HepG2 (cell line): Measurements from ENCODE around the gene BCAT1. TPM values are rescaled to one million over a fixed set of nuclear protein-coding genes. Genes with fewer than 3 reads are reported as not detected.

Experiments
- FIP1L1 ChIP-seq: fragments of 200-400 bp; formaldehyde crosslinking; IDR thresholded peaks from 2 replicates; pipeline ENCODE4 v1.6.1; 2018; ENCODE audit warnings: low read depth, mild to moderate bottlenecking, low read length, moderate library complexity, borderline replicate concordance; ENCODE audit not compliant: insufficient read depth
- HMGXB4 ChIP-seq, 2 experiments: sonication (generic) in 1 of 2; formaldehyde crosslinking in 1 of 2; IDR thresholded peaks; 2 replicates each; pipeline versions ENCODE4 v1.4.0 to v1.6.1; 2018 to 2020; ENCODE audit warnings: missing genetic modification reagents in 2 of 2, borderline replicate concordance in 1 of 2, low read depth in 1 of 2, mild to moderate bottlenecking in 1 of 2, missing biosample characterization in 1 of 2
- NONO ChIP-seq, 2 experiments: fragments of 450-650 bp in 1 of 2; sonication (generic) in 1 of 2; formaldehyde crosslinking in 1 of 2; IDR thresholded peaks in 1 of 2; conservative IDR thresholded peaks in 1 of 2; 2 replicates each; pipeline versions ENCODE4 v1.6.1 to v1.8.0; 2017 to 2022; ENCODE audit warnings: mild to moderate bottlenecking in 1 of 2, missing genetic modification reagents in 1 of 2, moderate library complexity in 1 of 2
- PAXIP1 ChIP-seq: sonication (generic); formaldehyde crosslinking; conservative IDR thresholded peaks from 2 replicates; pipeline ENCODE4 v1.4.0; 2020; ENCODE audit warnings: mild to moderate bottlenecking, missing genetic modification reagents, moderate library complexity
- POGK ChIP-seq: sonication (generic); formaldehyde crosslinking; conservative IDR thresholded peaks from 2 replicates; pipeline ENCODE4 v1.8.0; 2022; ENCODE audit warnings: mild to moderate bottlenecking, moderate library complexity, missing genetic modification reagents
- TBL1XR1 ChIP-seq: fragments of 150-350 bp; IDR thresholded peaks from 2 replicates; pipeline ENCODE4 v1.6.1; 2014; ENCODE audit warnings: borderline replicate concordance, low read length; ENCODE audit not compliant: partially characterized antibody
- THAP8 ChIP-seq: sonication (generic); formaldehyde crosslinking; IDR thresholded peaks from 2 replicates; pipeline ENCODE4 v1.5.1; 2020; ENCODE audit warnings: missing genetic modification reagents, mild to moderate bottlenecking, borderline replicate concordance
- U2AF1 ChIP-seq: fragments of 200-400 bp; formaldehyde crosslinking; optimal IDR thresholded peaks from 2 replicates; pipeline ENCODE3; 2017; ENCODE audit warnings: mild to moderate bottlenecking, low read depth, low read length
- ZNF720 ChIP-seq: sonication (generic); formaldehyde crosslinking; IDR thresholded peaks from 2 replicates; pipeline ENCODE4 v1.4.0; 2020; ENCODE audit warnings: missing genetic modification reagents
- polyA plus RNA-seq, 8 experiments: library from polyadenylated mRNA; depleted of rRNA in 3 of 8; stranded (reverse) in 7 of 8; unstranded in 1 of 8; fragments of >200 nt; fragmentation: Illumina TruSeq in 4 of 8; extraction: Trizol in 4 of 8; gene quantifications; 2 replicates each; pipeline versions ENCODE4 v1.2.1 to v1.2.3, GENCODE V29; 2011 to 2016; ENCODE audit warnings: low read depth in 4 of 8, missing spikeins in 1 of 8, mixed read lengths in 1 of 8; ENCODE audit not compliant: insufficient read depth in 1 of 8
- total RNA-seq, 5 experiments: library from RNA; depleted of rRNA; stranded (reverse); fragments of >200 nt; fragmentation: Illumina TruSeq; extraction: Trizol; gene quantifications; 2 replicates each; pipeline ENCODE4 v1.2.3, GENCODE V29; 2016; ENCODE audit warnings: low read depth in 1 of 5
- TF ChIP-seq, protein P1 (sequence below): sonication (generic); formaldehyde crosslinking; IDR thresholded peaks from 2 replicates; pipeline ENCODE4 v1.4.0; 2020; ENCODE audit warnings: missing genetic modification reagents

The BCAT1 gene
- total and polyA plus RNA-seq, 2 of the 13 experiments (the other 11 are each of a cell fraction or from before 2014, with no cell fraction given) = 8.0 to 75.5 TPM

DNA sequence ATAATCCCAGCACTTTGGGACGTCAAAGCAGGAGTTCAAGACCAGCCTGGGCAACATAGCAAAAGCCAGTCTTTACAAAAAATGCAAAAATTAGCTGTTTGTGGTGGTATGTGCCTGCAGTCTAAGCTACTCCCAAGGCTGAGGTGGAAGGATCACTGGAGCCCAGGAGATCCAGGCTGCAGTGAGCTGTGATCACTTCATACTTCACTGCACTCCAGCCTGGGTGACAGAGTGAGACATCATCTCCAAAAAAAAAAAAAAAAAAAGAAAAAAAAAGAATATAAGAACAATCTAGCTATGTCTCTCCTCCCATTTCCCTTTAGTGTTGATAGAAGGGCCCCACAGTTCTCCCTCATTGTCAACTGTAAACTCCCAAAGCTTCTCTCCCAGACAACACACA lies 3.5 kb upstream of the BCAT1 start (continued):
- TF ChIP-seq THAP8 (CRISPR knock-in tag) (no peak), TBL1XR1 (no peak), PAXIP1 (CRISPR knock-in tag) (no peak), U2AF1 (no peak), HMGXB4 (CRISPR knock-in tag; IDR thresholded peaks at IDR 0.05; ENCODE audit: borderline replicate concordance in 1 of 2, low read depth in 1 of 2) (no peak), NONO (IDR thresholded peaks at IDR 0.05) (no peak), NONO (CRISPR knock-in tag; conservative IDR thresholded peaks at IDR 0.05) (no peak), ZNF720 (CRISPR knock-in tag) (no peak), POGK (CRISPR knock-in tag) (no peak), FIP1L1 (no peak)
- TF ChIP-seq, protein P1, sequence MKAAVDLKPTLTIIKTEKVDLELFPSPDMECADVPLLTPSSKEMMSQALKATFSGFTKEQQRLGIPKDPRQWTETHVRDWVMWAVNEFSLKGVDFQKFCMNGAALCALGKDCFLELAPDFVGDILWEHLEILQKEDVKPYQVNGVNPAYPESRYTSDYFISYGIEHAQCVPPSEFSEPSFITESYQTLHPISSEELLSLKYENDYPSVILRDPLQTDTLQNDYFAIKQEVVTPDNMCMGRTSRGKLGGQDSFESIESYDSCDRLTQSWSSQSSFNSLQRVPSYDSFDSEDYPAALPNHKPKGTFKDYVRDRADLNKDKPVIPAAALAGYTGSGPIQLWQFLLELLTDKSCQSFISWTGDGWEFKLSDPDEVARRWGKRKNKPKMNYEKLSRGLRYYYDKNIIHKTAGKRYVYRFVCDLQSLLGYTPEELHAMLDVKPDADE = no peak
